ENCODE data around the gene KASH5.
"Not testable (repeated sequence)": the region's sequence is repeated elsewhere in the genome, so short reads cannot be mapped to it uniquely, and the experiment has no call there.

The KASH5 gene

DNA sequence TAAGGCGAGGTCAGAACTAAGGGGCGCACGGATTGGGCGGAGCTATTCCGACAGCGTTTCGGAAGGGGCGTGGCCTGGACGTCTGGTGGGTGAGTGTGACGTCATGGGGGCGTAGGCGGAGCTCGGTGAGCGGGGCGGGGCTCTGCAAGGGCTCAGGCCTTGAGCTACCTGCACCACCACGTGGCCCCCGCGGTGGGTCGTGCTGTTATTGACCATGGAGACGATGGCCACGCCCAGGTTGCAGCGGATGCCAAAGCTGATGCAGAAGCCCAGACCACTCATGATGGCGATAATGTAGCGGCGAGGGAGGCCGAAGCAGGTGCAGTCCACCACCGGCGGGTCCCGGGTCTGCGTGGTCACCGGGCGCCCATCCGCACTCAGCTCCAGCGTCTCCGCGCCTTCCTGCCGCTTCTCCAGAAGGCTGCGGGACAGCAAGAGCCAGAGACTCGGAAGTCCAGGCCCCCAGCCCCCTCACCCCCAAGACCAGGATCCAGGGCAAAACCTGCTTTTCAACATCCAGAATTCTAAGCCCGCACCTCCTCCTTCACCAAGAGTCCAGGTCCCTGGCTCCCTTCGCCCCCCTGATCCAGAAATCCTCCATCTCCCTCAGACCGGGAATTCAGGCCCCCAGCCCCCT, 48.5 kb downstream of the KASH5 start:
- peak; percentile 58 to 79 for DNase-seq (ENCODE audit: low read depth in 2 of 2)

- DNase-seq (ENCODE audit: low read depth in 2 of 2): no peak
Observed at GRCh38 chr19:49437231-49437630, 49.2 kb downstream of the KASH5 start.

- DNase-seq (ENCODE audit: low read depth in 2 of 2): no peak
Observed at GRCh38 chr19:49438261-49438660, 50.2 kb downstream of the KASH5 start.

DNA sequence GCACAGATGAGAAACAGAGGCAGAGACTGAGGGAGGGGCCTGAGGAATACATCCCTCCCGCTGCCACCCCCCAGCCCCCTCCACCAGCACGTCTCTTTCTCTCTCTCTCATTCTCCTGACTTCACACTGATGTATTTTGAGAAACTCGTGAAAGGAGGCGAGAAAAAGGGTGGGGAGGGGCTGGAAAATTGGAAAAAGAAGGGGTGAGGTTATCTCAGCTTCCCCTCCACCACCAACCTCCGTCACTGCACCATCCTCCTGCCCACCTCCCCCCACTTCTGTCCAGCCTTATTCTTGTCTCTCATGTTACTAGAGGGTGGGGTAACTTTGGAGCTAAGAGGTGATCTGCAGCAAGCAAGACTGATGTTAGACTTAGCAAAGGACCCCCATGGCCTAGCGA, 51.8 kb downstream of the KASH5 start:
- no peak for DNase-seq (ENCODE audit: low read depth in 2 of 2)

DNA sequence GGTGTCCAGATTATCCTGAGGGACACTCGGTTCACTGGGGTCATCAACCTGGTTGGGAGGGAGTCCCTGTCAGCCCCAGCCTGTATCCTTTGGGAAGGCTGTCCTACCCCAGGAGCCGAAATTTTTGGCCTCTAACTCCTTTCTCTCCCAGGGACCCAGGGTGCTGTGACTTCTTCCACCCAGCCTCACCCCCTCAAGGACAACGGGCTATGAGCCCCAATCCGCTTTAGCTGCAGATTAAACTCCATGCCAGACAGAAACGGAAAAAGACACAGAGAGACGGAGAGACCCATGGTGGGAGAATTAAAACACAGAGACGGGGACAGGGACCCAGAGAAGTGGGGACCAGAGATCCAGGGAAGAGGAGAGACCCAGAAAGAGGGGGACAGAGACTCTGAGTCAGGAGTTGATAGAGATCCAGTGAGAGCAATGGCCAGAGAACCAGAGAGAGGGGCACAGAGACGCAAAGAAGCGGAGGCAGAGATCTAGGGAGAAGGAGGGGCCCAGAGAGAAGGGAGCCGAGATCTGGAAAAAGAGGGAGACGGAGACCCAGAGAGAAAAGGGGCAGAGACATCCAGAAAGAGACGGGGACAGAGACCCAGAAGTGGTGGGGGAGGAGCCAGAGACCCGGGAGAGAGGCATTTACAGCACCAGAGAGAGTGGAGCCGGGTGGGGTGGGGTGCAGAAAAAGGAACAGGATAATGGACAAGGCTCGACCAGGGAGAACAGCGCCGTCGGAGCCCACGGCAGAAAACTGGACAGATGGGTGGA, 52.6 kb downstream of the KASH5 start:
- no peak for DNase-seq (ENCODE audit: low read depth in 2 of 2)

- DNase-seq (ENCODE audit: low read depth in 2 of 2): no peak
Observed at GRCh38 chr19:49441210-49441959, 53.3 kb downstream of the KASH5 start, which contains the start of gene SLC17A7. Gene SLC17A7, minus strand, starts transcription at chr19:49441527. Its CDS starts 148 bp downstream, at chr19:49441379.

GRCh38 chr19:49441960-49442350, 53.9 kb downstream of the KASH5 start:
- DNase-seq (ENCODE audit: low read depth in 2 of 2): no peak

- DNase-seq (ENCODE audit: low read depth in 2 of 2): no peak
Observed at GRCh38 chr19:49442354-49442753, 54.3 kb downstream of the KASH5 start.

GRCh38 chr19:49442771-49443365, 54.8 kb downstream of the KASH5 start:
- DNase-seq (ENCODE audit: low read depth in 2 of 2): peak in 1 of 2 donors; percentile 55

- peak; percentile 91 to 92 for DNase-seq (ENCODE audit: low read depth in 2 of 2)
Observed at GRCh38 chr19:49443366-49444099, 55.5 kb downstream of the KASH5 start.

GRCh38 chr19:49444100-49444700, 56.2 kb downstream of the KASH5 start:
- DNase-seq (ENCODE audit: low read depth in 2 of 2): not testable (repeated sequence)

DNA sequence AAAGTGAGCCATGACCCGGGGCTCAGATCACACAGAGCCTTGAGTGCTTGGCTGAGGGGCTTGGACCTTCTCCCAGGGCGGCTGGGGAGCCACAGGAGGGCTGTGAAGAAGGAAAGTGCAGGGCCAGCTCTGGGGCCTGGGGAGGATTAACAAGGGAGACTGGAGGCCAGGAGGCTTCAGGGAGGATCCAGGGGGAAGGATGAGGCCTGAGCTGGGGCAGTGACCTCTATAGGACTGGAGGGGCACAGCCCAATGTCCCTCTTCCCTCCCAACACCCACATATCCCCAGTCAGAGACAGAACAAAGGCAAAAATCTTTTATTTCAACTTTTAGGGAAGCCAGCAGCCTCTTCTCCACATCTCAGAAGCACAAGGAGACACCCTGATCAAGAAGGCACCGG, 57.9 kb downstream of the KASH5 start:
- DNase-seq (ENCODE audit: low read depth in 2 of 2): no peak

GRCh38 chr19:49447485-49448431, 59.7 kb downstream of the KASH5 start:
- no peak for DNase-seq (ENCODE audit: low read depth in 2 of 2)

DNA sequence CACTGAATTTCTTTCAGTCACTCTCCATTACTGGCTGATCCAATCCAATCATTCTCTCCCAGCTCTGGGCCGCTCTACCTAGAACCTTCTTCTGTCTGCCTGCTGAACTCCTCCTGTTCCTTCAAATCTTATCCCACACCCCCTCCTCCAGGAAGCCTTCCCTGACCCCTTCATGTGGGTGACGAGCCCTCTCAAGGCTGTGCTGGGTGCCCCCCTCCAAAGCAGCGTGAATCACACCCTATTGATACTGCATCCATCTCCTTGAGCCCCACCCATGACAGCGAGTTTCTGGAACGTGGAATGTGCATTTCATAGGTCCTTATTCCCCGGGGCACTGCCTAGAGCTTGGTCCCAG, 60.4 kb downstream of the KASH5 start:
- no peak for DNase-seq (ENCODE audit: low read depth in 2 of 2)

DNA sequence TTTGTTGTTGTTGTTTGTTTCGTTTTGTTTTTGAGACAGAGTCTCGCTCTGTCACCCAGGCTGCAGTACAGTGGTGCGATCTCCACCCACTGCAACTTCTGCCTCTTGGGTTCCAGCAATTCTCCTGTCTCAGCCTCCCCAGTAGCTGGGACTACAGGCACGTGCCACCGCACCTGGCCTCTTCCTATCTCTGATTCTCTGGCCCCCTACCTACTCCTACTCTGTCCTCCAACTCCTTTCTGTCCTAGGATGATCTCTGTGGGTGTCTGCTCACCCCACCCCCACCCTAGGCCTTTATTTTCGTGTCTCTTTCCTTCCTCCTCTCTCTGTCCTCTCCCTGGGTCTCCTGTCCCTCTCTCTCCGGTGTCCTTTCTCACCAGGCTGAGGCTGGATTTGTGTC, 62.4 kb downstream of the KASH5 start:
- DNase-seq (ENCODE audit: low read depth in 2 of 2): no peak

- DNase-seq (ENCODE audit: low read depth in 2 of 2): peak; percentile 89 to 93
Observed at GRCh38 chr19:49451430-49452181, 63.6 kb downstream of the KASH5 start, which contains the start of gene PIH1D1. Gene PIH1D1, minus strand, starts transcription at chr19:49451814. Its CDS starts 240 bp downstream, at chr19:49451574.

- peak; percentile 96 to 97 for DNase-seq (ENCODE audit: low read depth in 2 of 2)
Observed at GRCh38 chr19:49453013-49453756, 65.1 kb downstream of the KASH5 start, which contains the start of gene ALDH16A1. Gene ALDH16A1, plus strand, starts transcription at chr19:49453225. Its CDS starts 107 bp downstream, at chr19:49453332.

GRCh38 chr19:49453757-49454240, 65.8 kb downstream of the KASH5 start:
- DNase-seq (ENCODE audit: low read depth in 2 of 2): no peak
